Astrocyte (in vitro differentiated cells and primary cell): ENCODE measurements around the gene PLCL2. TPM values are rescaled to one million over a fixed set of nuclear protein-coding genes. Genes with fewer than 3 reads are reported as not detected.

ENCODE experiments used
- DNase-seq: peaks from one replicate; pipeline ENCODE4 v3.0.0-alpha.2; 2010; ENCODE audit warnings: low read depth
- FAIRE-seq: peaks from 2 replicates; lab custom pipeline; 2011; peaks lifted over from hg19 to GRCh38; lab: Jason Lieb, UNC
- H2AFZ ChIP-seq: 2 replicates; pipeline ENCODE4 v1.6.0; 2012; ENCODE audit warnings: low read depth, low read length, inconsistent platforms
- H3K27ac ChIP-seq: 2 replicates; pipeline ENCODE4 v1.5.1; 2011; ENCODE audit warnings: low read depth, low read length, inconsistent platforms
- H3K27me3 ChIP-seq: 2 replicates; pipeline ENCODE4 v1.6.0; 2011; ENCODE audit warnings: low read length, inconsistent platforms; ENCODE audit not compliant: insufficient read depth
- H3K36me3 ChIP-seq: 2 replicates; pipeline ENCODE4 v1.5.1; 2011; ENCODE audit warnings: low read length, inconsistent platforms; ENCODE audit not compliant: insufficient read depth
- H3K4me1 ChIP-seq: 2 replicates; pipeline ENCODE4 v1.5.1; 2011; ENCODE audit warnings: low read length, inconsistent platforms; ENCODE audit not compliant: insufficient read depth
- H3K4me2 ChIP-seq: 2 replicates; pipeline ENCODE4 v1.6.0; 2012; ENCODE audit warnings: low read length, inconsistent platforms
- H3K4me3 ChIP-seq: 2 replicates; pipeline ENCODE4 v1.5.1; 2011; ENCODE audit warnings: low read depth, mild to moderate bottlenecking, low read length, inconsistent platforms; ENCODE audit not compliant: insufficient read depth
- H3K79me2 ChIP-seq: 2 replicates; pipeline ENCODE4 v1.6.0; 2012; ENCODE audit warnings: mild to moderate bottlenecking, low read length, inconsistent platforms; ENCODE audit not compliant: insufficient read depth
- H3K9ac ChIP-seq: 2 replicates; pipeline ENCODE4 v1.6.0; 2012; ENCODE audit warnings: mild to moderate bottlenecking, low read length, inconsistent platforms
- H3K9me3 ChIP-seq: 2 replicates; pipeline ENCODE4 v1.5.1; 2012; ENCODE audit warnings: low read depth, mild to moderate bottlenecking, low read length, inconsistent platforms; ENCODE audit not compliant: insufficient read depth
- H4K20me1 ChIP-seq: 2 replicates; pipeline ENCODE4 v1.6.0; 2012; ENCODE audit warnings: low read length, inconsistent platforms; ENCODE audit not compliant: insufficient read depth
- H3K27ac Mint-ChIP-seq: one replicate; pipeline ENCODE4 v1.8.0; 2021; ENCODE audit warnings: mild to moderate bottlenecking, mixed read lengths; ENCODE audit not compliant: unreplicated experiment
- H3K27me3 Mint-ChIP-seq: one replicate; pipeline ENCODE4 v1.8.0; 2021; ENCODE audit warnings: low read depth, mixed read lengths; ENCODE audit not compliant: unreplicated experiment
- H3K36me3 Mint-ChIP-seq: one replicate; pipeline ENCODE4 v1.8.0; 2021; ENCODE audit warnings: low read depth, mixed read lengths; ENCODE audit not compliant: unreplicated experiment
- H3K4me1 Mint-ChIP-seq: one replicate; pipeline ENCODE4 v1.8.0; 2021; ENCODE audit warnings: low read depth, mixed read lengths; ENCODE audit not compliant: unreplicated experiment
- H3K4me3 Mint-ChIP-seq: one replicate; pipeline ENCODE4 v1.8.0; 2021; ENCODE audit warnings: mild to moderate bottlenecking, moderate library complexity, mixed read lengths; ENCODE audit not compliant: unreplicated experiment
- H3K9me3 Mint-ChIP-seq: one replicate; pipeline ENCODE4 v1.8.0; 2021; ENCODE audit warnings: mild to moderate bottlenecking, mixed read lengths; ENCODE audit not compliant: unreplicated experiment
- EZH2 ChIP-seq: IDR thresholded peaks from 2 replicates; pipeline ENCODE4 v1.6.1; 2012; ENCODE audit warnings: mild to moderate bottlenecking, low read length, inconsistent platforms; ENCODE audit not compliant: insufficient read depth
- total RNA-seq: library from RNA; stranded (reverse); gene quantifications from 2 replicates; pipeline ENCODE4 v1.2.1, GENCODE V29; 2021
- TF ChIP-seq, protein P1 (sequence below): IDR thresholded peaks from 2 replicates; pipeline ENCODE4 v1.5.1; 2011; ENCODE audit warnings: low read depth, mild to moderate bottlenecking, inconsistent platforms, low read length, moderate library complexity; ENCODE audit not compliant: insufficient read depth

Gene PLCL2
- total RNA-seq, 1 donor from 2014 or later = 3.9 TPM

DNA sequence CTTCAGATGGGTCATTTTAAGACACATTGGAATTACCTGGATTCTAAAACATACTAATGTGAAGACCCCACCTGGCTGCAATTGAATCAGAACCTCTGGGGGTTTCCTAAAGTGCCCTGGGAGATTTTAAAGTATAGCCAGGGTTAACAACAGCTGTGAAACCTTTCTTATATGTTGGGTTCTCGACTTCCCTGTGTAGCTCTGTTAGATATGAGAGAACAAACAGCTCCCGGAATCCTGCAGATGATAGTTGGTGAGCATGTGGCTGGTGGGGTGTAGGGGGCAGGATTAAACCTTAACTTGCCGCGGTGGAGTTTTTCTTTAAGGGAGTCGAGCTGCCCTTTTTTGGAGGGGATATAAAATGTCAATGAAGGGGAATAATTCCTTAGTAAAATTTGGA, 12.1 kb downstream of the PLCL2 start:
- FAIRE-seq (no peak), DNase-seq (no peak)
- no peak overlapping the region for H3K4me3 Mint-ChIP-seq
- no peak overlapping the region for H3K9ac ChIP-seq
- no peak overlapping the region for H3K4me2 ChIP-seq
- H2AFZ ChIP-seq = no peak overlapping the region
- no peak overlapping the region for H3K4me3 ChIP-seq
- no peaks in the 10 kb centered on the region for H3K36me3 ChIP-seq
- TF ChIP-seq, protein P1, sequence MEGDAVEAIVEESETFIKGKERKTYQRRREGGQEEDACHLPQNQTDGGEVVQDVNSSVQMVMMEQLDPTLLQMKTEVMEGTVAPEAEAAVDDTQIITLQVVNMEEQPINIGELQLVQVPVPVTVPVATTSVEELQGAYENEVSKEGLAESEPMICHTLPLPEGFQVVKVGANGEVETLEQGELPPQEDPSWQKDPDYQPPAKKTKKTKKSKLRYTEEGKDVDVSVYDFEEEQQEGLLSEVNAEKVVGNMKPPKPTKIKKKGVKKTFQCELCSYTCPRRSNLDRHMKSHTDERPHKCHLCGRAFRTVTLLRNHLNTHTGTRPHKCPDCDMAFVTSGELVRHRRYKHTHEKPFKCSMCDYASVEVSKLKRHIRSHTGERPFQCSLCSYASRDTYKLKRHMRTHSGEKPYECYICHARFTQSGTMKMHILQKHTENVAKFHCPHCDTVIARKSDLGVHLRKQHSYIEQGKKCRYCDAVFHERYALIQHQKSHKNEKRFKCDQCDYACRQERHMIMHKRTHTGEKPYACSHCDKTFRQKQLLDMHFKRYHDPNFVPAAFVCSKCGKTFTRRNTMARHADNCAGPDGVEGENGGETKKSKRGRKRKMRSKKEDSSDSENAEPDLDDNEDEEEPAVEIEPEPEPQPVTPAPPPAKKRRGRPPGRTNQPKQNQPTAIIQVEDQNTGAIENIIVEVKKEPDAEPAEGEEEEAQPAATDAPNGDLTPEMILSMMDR = no peak
- H3K27me3 Mint-ChIP-seq = no peaks in the 10 kb centered on the region
- no peaks in the 10 kb centered on the region for H3K9me3 Mint-ChIP-seq
- no peaks in the 10 kb centered on the region for H4K20me1 ChIP-seq
- H3K79me2 ChIP-seq = peaks cover 14% of the 10 kb centered on the region
- no peaks in the 10 kb centered on the region for H3K9me3 ChIP-seq
- no peaks in the 10 kb centered on the region for H3K36me3 Mint-ChIP-seq
- no peaks in the 10 kb centered on the region for H3K4me1 Mint-ChIP-seq
- H3K27ac ChIP-seq = no peak overlapping the region
- no peaks in the 10 kb centered on the region for H3K4me1 ChIP-seq
- no peaks in the 10 kb centered on the region for H3K27me3 ChIP-seq
- H3K27ac Mint-ChIP-seq = no peak overlapping the region

DNA sequence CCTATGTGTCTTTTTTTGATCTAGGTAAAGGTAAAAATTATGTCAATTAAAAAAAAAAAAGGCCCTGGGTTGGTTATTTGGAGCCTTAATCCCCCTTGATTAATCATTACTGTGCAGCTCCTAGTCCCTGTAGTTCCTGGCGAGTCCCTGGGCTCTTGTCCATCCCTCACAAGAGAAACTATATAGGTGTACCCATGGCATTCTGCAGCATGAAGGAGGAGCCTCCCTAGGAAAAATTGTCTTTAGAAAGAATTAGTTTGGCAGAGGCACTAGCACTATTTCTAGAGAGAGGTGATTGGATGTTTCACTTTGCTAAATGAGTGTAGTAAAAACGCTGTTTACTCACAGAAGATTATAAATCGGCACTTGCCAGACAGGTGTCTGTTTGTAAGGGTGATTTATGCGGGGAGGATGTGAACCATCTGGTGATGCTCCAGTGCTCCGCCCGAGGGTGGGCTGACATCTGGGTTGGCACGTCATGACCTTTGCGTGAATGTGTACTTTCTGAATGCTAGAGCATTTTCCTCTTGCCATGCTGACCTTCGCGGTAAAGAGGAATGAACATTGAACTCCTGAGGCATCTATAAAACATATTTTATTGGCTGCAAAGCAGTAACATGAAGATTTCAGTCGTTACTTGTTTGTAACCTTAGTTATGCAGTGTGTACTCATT, 12.6 kb downstream of the PLCL2 start:
- Mint-ChIP-seq H3K9me3 (no peaks in the 10 kb centered on the region), H3K36me3 (no peaks in the 10 kb centered on the region), H3K4me1 (no peaks in the 10 kb centered on the region), H3K27me3 (no peaks in the 10 kb centered on the region), H3K27ac (no peak overlapping the region), H3K4me3 (no peak overlapping the region)
- H3K4me2 ChIP-seq = no peak overlapping the region
- H3K36me3 ChIP-seq = no peaks in the 10 kb centered on the region
- H2AFZ ChIP-seq = no peak overlapping the region
- TF ChIP-seq, protein P1 = no peak
- no peak for TF ChIP-seq EZH2
- no peaks in the 10 kb centered on the region for H3K27me3 ChIP-seq
- no peak for FAIRE-seq
- no peak overlapping the region for H3K4me3 ChIP-seq
- H3K9me3 ChIP-seq = no peaks in the 10 kb centered on the region
- H3K27ac ChIP-seq = no peak overlapping the region
- H3K79me2 ChIP-seq = peaks cover 14% of the 10 kb centered on the region
- no peak overlapping the region for H3K9ac ChIP-seq
- H3K4me1 ChIP-seq = no peaks in the 10 kb centered on the region
- H4K20me1 ChIP-seq = no peaks in the 10 kb centered on the region
- DNase-seq = no peak

DNA sequence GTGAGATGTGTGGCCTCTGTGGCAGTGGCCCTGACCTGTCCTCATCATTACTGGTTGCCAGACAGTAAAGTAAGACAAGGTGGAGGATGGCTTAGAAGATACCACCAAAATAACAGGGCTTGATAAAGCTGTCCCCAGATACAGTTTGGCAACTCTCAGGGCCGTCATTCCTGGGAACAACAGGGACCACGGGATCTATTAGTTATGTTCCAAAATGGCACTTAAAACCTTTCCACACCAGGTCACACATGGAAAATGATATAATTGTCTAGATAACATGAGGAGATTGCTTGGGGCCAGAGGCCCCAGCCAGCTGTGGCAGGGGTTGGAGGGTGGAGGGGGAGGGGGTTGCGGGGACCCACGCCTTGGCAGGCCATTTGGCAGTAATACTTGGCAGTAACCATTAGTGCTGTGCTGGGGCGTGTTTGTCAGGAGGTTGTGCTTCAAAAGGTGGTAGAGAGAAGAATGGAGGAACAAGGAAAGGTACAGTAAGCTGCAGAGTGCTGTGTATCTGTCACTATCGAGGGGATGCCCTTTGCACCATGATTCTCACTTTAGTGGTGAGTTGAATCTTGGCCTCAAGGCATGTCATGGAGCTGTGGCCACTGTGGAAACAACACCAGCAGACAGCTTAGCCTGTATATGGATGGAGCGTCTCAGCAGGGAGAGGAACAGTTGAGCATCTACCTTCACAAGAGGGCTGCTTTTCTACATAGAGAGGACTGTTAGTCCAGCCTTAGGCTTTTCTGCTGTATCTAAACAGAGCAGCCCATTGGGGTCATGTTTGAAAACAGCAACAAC, 14.0 kb downstream of the PLCL2 start:
- H3K9me3 ChIP-seq = no peaks in the 10 kb centered on the region
- no peaks in the 10 kb centered on the region for H3K4me1 ChIP-seq
- no peak overlapping the region for H2AFZ ChIP-seq
- H3K27me3 ChIP-seq = no peaks in the 10 kb centered on the region
- TF ChIP-seq EZH2 = no peak
- TF ChIP-seq, protein P1 = no peak
- no peak for DNase-seq
- Mint-ChIP-seq H3K36me3 (no peaks in the 10 kb centered on the region), H3K9me3 (no peaks in the 10 kb centered on the region), H3K4me3 (no peak overlapping the region), H3K27ac (no peak overlapping the region), H3K4me1 (no peaks in the 10 kb centered on the region), H3K27me3 (no peaks in the 10 kb centered on the region)
- H4K20me1 ChIP-seq = no peaks in the 10 kb centered on the region
- H3K9ac ChIP-seq = no peak overlapping the region
- no peak overlapping the region for H3K27ac ChIP-seq
- FAIRE-seq = no peak
- H3K36me3 ChIP-seq = no peaks in the 10 kb centered on the region
- no peak overlapping the region for H3K4me2 ChIP-seq
- peaks cover 2% of the 10 kb centered on the region for H3K79me2 ChIP-seq
- H3K4me3 ChIP-seq = no peak overlapping the region
